ENCODE data around the gene GDE1.

DNA sequence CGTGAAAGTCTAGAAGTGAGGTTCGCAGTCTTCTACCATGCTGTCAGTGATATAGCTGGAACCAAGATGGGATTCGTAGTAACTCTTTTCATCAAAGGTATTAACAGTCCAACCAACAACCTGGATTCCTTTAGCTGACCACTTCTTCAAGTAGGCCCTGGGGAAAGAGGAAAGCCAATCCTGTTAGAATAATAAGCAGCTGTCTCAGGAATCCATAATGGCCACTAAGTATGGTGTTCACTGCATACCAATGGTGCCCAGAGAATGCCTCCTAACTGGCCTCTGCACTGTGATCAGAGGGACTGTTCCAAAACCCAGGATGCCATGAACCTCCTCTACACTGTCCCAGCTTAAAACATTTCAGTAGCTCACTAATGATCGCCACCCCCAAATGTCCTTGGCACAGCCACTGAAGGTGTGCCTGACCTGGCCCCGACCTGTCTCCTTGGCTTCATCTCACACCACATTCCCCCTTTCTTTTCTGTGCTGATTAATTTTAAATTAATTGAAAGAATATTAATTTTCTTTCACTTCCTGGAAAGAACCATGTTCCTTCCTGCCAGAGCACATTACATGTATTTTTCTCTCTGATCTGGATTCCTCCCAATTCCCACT lies 18.3 kb downstream of the GDE1 start:
- TF ChIP-seq EZH2 (IDR thresholded peaks at IDR 0.05; ENCODE audit: borderline replicate concordance) (no peak), EZH2phosphoT487 (IDR thresholded peaks at IDR 0.05; ENCODE audit: low read depth, severe bottlenecking, unreplicated experiment) (no peak)
- TF ChIP-seq, protein P1, sequence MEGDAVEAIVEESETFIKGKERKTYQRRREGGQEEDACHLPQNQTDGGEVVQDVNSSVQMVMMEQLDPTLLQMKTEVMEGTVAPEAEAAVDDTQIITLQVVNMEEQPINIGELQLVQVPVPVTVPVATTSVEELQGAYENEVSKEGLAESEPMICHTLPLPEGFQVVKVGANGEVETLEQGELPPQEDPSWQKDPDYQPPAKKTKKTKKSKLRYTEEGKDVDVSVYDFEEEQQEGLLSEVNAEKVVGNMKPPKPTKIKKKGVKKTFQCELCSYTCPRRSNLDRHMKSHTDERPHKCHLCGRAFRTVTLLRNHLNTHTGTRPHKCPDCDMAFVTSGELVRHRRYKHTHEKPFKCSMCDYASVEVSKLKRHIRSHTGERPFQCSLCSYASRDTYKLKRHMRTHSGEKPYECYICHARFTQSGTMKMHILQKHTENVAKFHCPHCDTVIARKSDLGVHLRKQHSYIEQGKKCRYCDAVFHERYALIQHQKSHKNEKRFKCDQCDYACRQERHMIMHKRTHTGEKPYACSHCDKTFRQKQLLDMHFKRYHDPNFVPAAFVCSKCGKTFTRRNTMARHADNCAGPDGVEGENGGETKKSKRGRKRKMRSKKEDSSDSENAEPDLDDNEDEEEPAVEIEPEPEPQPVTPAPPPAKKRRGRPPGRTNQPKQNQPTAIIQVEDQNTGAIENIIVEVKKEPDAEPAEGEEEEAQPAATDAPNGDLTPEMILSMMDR (IDR thresholded peaks at IDR 0.05; ENCODE audit: poor library complexity) = no peak
